CD4-positive, alpha-beta T cell treated with Interleukin-4 for 4 hours (primary cell): ENCODE data around the gene PPP4R3A.
"Not testable (repeated sequence)": the region's sequence is repeated elsewhere in the genome, so short reads cannot be mapped to it uniquely, and the experiment has no call there.

Experiments used
- DNase-seq: peaks from one replicate; pipeline ENCODE4 v3.0.0-alpha.2; 2020

Gene PPP4R3A

GRCh38 chr14:91501951-91502930, 7.9 kb downstream of the PPP4R3A start:
- no peak for DNase-seq

- DNase-seq = no peak
Measured at GRCh38 chr14:91501348-91501747, 8.8 kb downstream of the PPP4R3A start.

- no peak for DNase-seq
Measured at GRCh38 chr14:91496790-91497189, 13.3 kb downstream of the PPP4R3A start.

GRCh38 chr14:91494392-91495065, 15.6 kb downstream of the PPP4R3A start:
- DNase-seq = peak; percentile 44

- DNase-seq = no peak
Measured at GRCh38 chr14:91493169-91493568, 16.9 kb downstream of the PPP4R3A start.

GRCh38 chr14:91484744-91485143, 25.4 kb downstream of the PPP4R3A start:
- DNase-seq = no peak

GRCh38 chr14:91484186-91484585, 25.9 kb downstream of the PPP4R3A start:
- no peak for DNase-seq

GRCh38 chr14:91482263-91483013, 27.7 kb downstream of the PPP4R3A start:
- no peak for DNase-seq

GRCh38 chr14:91477388-91477787, 32.7 kb downstream of the PPP4R3A start:
- DNase-seq = no peak

GRCh38 chr14:91473046-91473445, 37.1 kb downstream of the PPP4R3A start:
- DNase-seq = no peak

- no peak for DNase-seq
Measured at GRCh38 chr14:91470216-91470615, 39.9 kb downstream of the PPP4R3A start.

- DNase-seq = no peak
Measured at GRCh38 chr14:91466192-91466591, 43.9 kb downstream of the PPP4R3A start.

GRCh38 chr14:91464615-91465205, 45.4 kb downstream of the PPP4R3A start:
- DNase-seq = no peak

- no peak for DNase-seq
Measured at GRCh38 chr14:91458612-91459011, 51.5 kb downstream of the PPP4R3A start.

- no peak for DNase-seq
Measured at GRCh38 chr14:91456283-91456682, 53.8 kb downstream of the PPP4R3A start.

- DNase-seq = no peak
Measured at GRCh38 chr14:91454580-91454979, 55.5 kb downstream of the PPP4R3A start.

- DNase-seq = no peak
Measured at GRCh38 chr14:91454155-91454554, 56.0 kb downstream of the PPP4R3A start.

- DNase-seq = no peak
Measured at GRCh38 chr14:91453744-91454143, 56.4 kb downstream of the PPP4R3A start.

GRCh38 chr14:91444335-91445020, 65.6 kb downstream of the PPP4R3A start:
- DNase-seq = no peak

GRCh38 chr14:91439345-91439744, 70.8 kb downstream of the PPP4R3A start:
- no peak for DNase-seq

GRCh38 chr14:91438845-91439244, 71.3 kb downstream of the PPP4R3A start:
- no peak for DNase-seq

GRCh38 chr14:91436266-91436665, 73.8 kb downstream of the PPP4R3A start:
- not testable (repeated sequence) for DNase-seq
